Parathyroid adenoma (tissue), 2 donors: ENCODE results near the gene CLIC4.

Experiments used
- H2AFZ ChIP-seq: fragments of 300-600 bp; sonication (generic); one replicate; pipeline ENCODE4 v1.7.0; 2017; ENCODE audit warnings: antibody characterized with exemption, mild to moderate bottlenecking
- H3K27ac ChIP-seq: fragments of 300-600 bp; sonication (generic); one replicate; pipeline ENCODE4 v1.7.0; 2017
- H3K27me3 ChIP-seq: fragments of 300-600 bp; sonication (generic); one replicate; pipeline ENCODE4 v1.7.0; 2017; ENCODE audit warnings: low read length; ENCODE audit not compliant: control insufficient read depth, insufficient read depth
- H3K36me3 ChIP-seq: fragments of 300-600 bp; sonication (generic); one replicate; pipeline ENCODE4 v1.7.0; 2017; ENCODE audit warnings: low read length; ENCODE audit not compliant: control insufficient read depth, insufficient read depth
- H3K4me1 ChIP-seq: fragments of 300-600 bp; sonication (generic); one replicate; pipeline ENCODE4 v1.7.0; 2017; ENCODE audit warnings: control low read depth
- H3K4me2 ChIP-seq: fragments of 300-600 bp; sonication (generic); one replicate; pipeline ENCODE4 v1.7.0; 2017; ENCODE audit warnings: low read length
- H3K4me3 ChIP-seq: fragments of 300-600 bp; sonication (generic); one replicate; pipeline ENCODE4 v1.7.0; 2017; ENCODE audit warnings: low read depth, low read length
- H3K79me2 ChIP-seq: fragments of 300-600 bp; sonication (generic); one replicate; pipeline ENCODE4 v1.7.0; 2017; ENCODE audit warnings: control low read depth
- H3K9ac ChIP-seq: fragments of 300-600 bp; sonication (generic); one replicate; pipeline ENCODE4 v1.7.0; 2017; ENCODE audit warnings: mild to moderate bottlenecking
- H3K9me3 ChIP-seq: fragments of 300-600 bp; sonication (generic); one replicate; pipeline ENCODE4 v1.7.0; 2017; ENCODE audit warnings: low read length; ENCODE audit not compliant: control insufficient read depth
- CTCF ChIP-seq: fragments of 300-600 bp; sonication (generic); IDR thresholded peaks from one replicate; pipeline ENCODE4 v1.7.0; 2017; ENCODE audit warnings: antibody characterized with exemption, mild to moderate bottlenecking
- donor health status: primary hyperparathyroidism.

Gene CLIC4

GRCh38 chr1:24764439-24764838, 19.2 kb downstream of the CLIC4 start:
- Histone ChIP-seq H3K27ac (no peak overlapping the region), H3K9ac (no peak overlapping the region), H3K4me3 (no peak overlapping the region), H3K9me3 (no peaks in the 10 kb centered on the region), H3K27me3 (no peaks in the 10 kb centered on the region), H2AFZ (no peak overlapping the region), H3K4me2 (no peak overlapping the region), H3K36me3 (no peaks in the 10 kb centered on the region), H3K4me1 (no peaks in the 10 kb centered on the region), H3K79me2 (no peaks in the 10 kb centered on the region)
- no peak for TF ChIP-seq CTCF

- Histone ChIP-seq H3K4me1 (no peaks in the 10 kb centered on the region), H3K4me2 (no peak overlapping the region), H3K9me3 (no peaks in the 10 kb centered on the region), H3K27ac (no peak overlapping the region), H2AFZ (no peak overlapping the region), H3K4me3 (no peak overlapping the region), H3K9ac (no peak overlapping the region), H3K27me3 (no peaks in the 10 kb centered on the region), H3K79me2 (no peaks in the 10 kb centered on the region), H3K36me3 (no peaks in the 10 kb centered on the region)
- no peak for TF ChIP-seq CTCF
Measured at GRCh38 chr1:24764848-24765247, 19.6 kb downstream of the CLIC4 start.

GRCh38 chr1:24765308-24765988, 20.2 kb downstream of the CLIC4 start:
- no peak for TF ChIP-seq CTCF
- Histone ChIP-seq H3K27ac (no peak overlapping the region), H3K4me3 (peak overlapping the region; percentile 3), H3K36me3 (no peaks in the 10 kb centered on the region), H3K4me2 (peak overlapping the region; percentile 31), H3K9ac (no peak overlapping the region), H3K79me2 (no peaks in the 10 kb centered on the region), H3K9me3 (no peaks in the 10 kb centered on the region), H3K4me1 (no peaks in the 10 kb centered on the region), H3K27me3 (no peaks in the 10 kb centered on the region), H2AFZ (no peak overlapping the region)

- H3K4me3 ChIP-seq = no peak overlapping the region
- no peak for TF ChIP-seq CTCF
- no peak overlapping the region for H3K4me2 ChIP-seq
Measured at GRCh38 chr1:24767351-24767750, 22.1 kb downstream of the CLIC4 start.

More at GRCh38 chr1:24767351-24767750, 22.1 kb downstream of the CLIC4 start:
- Histone ChIP-seq H2AFZ (no peak overlapping the region), H3K9me3 (no peaks in the 10 kb centered on the region), H3K4me1 (no peaks in the 10 kb centered on the region), H3K79me2 (no peaks in the 10 kb centered on the region), H3K9ac (no peak overlapping the region), H3K36me3 (no peaks in the 10 kb centered on the region), H3K27ac (no peak overlapping the region), H3K27me3 (no peaks in the 10 kb centered on the region)
